AG20443 (cell line): ENCODE results near the gene PRAC1.
A peak's percentile ranks its signal among the peaks of the same experiment; 100 is the strongest.

Source experiments
- DNase-seq: peaks from one replicate; pipeline ENCODE4 v3.0.0; 2012; ENCODE audit warnings: low spot score, mixed read lengths

Gene PRAC1

GRCh38 chr17:48704361-48705248 lies 17.7 kb downstream of the PRAC1 start:
- DNase-seq, result no peak

DNA sequence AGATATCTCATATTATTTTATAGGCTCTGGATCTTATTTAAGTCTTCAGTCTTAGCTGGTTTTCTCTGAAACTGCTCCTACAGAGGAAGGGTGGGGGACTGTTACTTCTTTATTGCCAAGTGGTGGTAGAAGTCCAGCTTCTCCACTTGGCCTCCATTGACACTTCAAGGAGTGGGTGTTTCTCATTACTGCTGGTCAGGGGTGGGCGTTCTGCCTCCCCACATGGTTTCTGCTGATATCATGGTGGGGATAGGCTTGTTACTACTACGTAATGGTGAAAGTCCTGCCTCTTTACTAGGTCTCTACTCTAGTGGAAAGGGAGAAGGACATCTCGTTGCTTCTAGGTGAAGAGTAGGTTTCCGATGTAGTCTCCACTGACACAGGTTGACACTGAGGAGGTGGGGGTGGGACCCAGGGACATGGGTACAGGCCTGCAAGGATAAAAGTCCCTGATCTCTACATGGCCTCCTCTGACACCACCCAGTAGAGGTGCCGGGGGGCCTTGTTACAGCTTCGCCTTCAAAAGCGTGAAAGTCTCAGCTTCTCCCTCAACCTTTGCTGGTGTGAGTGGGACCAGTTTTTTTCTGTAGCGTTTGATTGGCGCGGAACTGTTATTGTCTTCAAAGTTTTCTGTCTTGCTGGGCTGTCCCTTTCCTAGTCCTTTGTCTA lies 20.3 kb downstream of the PRAC1 start:
- no peak for DNase-seq

DNA sequence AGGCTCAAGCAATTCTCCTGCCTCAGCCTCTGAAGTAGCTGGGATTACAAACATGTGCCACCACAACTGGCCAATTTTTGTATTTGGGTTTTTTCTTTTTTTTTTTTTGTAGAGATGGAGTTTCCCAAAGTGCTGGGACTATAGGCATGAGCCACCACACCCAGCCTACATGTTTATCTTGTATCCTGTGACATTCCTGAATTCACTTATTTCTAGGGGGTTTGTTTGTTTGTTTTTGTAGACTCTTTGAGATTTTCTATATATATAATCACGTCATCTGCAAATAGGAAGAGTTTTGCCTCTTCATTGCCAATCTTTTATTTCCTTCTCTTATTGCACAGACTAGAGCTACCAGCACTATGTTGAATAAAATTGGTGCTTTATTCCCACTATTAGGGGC lies 29.1 kb downstream of the PRAC1 start:
- no peak for DNase-seq

DNA sequence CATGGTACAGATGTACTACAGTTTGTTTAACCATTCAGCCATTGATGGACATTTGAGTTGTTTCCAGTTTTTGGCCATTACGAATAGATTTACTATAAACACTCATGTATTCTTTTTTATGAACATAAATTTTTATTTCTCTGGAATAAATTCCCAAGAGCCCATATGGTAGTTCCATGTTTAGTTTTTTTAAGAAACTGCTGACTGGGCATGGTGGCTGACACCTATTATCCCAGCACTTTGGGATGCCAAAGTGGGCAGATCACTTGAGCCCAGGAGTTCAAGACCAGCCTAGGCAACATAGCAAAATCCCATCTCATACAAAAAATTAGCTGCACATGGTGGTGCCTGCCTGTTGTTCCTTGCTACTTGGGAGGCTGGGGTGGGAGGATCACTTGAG lies 30.3 kb downstream of the PRAC1 start:
- DNase-seq, result no peak

DNA sequence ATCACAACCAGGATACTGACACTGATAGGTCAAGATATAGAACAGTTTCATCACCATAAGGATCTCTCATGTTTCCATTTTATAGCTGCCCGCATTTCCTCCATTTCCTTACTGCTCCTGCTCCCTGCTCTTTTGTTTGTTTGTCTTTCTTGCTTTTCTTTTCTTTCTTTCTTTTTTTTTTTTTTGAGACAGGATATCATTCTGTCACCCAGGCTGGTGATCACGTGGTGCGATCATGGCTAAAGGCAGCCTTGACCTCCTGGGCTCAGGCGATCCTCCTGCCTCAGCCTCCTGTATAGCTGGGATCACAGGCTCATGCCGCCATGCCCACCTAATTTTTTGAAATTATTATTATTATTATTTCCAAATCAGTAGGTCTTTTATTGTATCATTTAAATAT lies 31.7 kb downstream of the PRAC1 start:
- DNase-seq, result no peak

DNA sequence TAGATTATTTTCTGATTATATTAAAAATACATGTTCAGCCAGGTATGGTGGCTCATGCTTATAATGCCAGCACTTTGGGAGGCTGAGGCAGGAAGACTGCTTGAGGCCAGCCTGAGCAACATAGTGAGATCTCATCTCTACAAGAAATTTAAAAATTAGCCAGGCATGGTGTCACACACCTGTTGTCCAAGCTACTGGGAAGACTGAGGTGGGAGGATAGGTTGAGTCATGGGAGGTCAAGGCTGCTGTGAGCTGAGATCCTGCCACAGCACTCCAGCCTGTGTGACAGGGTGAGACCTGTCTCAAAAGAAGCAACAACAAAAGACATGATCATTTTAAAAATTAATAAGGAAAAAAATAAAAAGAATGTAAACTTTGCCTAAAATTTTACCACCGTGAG lies 40.7 kb downstream of the PRAC1 start:
- DNase-seq, result no peak

- DNase-seq, result no peak
Measured at GRCh38 chr17:48679385-48680096, 42.8 kb downstream of the PRAC1 start.

DNA sequence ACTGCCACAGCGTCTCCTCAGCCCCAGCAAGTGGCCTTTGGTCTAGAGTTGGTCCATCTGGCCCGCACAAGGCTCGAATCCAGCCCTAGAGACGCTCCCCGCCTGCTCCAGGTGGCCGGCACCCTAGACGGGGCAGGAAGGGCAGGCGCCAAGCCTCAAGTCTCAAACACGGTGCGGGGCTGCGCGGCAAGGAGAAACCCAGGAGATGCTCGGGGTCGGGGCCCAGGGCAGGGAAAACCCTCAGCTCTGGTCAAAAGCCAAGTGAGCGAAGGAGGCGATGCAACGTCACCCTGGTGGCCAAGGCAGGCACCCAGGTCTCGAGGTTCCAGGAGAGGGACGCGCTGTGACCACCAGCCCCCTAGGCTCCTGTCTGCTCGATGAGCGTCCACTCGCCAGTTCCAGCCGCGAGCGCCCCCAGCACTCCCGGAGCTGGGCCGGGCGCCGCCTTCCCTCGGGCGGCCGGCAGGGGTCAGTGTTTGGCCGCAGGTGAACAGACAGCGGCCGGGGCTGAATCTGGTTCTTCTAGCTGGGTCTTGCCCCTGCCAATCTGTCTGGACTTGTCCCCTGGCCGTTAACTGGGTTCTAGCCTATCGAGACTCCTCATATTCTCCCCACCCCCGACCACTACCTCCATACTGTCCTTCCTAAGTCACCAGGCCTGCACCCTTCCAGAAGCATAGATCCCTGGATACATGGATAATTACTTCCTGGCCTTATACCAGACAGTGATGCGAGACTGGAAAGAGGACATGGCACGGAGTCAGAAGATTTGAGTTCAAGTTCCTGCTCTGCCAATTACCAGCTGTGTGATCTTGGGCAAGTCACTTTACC lies 44.0 kb downstream of the PRAC1 start:
- DNase-seq, result peak; percentile 90

DNA sequence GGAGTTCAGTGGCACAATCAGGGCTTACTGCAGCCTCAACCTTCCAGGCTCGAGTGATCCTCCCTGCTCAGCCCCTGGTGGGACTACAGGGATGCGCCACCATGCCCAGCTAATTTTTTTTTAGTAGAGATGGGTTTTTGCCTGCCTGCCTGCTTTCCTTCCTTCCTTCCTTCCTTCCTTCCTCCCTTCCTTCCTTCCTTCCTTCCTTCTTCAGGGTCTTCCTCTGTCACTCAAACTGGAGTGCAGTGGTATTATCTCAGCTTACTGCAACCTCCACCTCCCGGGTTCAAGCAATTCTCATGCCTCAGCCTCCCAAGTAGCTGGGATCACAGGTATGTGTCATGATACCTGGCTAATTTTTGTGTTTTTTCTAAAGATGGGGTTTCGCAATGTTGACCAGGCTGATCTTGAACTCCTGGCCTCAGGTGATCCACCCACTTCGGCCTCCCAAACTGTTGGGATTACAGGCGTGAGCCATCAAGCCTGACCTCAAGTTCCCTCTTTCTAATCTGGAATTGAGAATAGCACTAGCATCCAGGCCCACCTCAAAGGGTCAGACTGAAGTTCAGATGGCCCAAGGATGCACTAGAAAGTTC lies 45.3 kb downstream of the PRAC1 start:
- DNase-seq, result no peak

DNA sequence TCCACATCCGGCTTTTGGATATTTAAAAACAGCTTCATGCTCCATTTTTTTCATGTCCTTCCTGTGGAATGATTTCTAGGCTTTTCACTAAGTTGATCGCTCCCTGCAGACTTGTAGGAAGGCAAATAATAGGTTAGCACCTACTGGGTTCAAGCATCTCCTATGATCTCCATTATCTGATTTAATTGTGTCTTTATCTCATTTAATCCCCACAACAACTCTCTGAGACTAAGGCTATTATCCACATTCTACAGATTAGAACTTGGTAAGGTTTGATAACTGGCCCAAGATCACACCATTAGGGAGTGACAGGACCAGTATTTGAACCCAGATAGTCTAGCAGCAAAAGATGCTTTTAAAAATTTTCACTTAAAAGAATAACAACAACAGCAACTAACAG lies 50.0 kb downstream of the PRAC1 start:
- no peak for DNase-seq
